Gastrocnemius medialis (tissue), 4 donors: ENCODE results near the gene POU1F1. TPM values are rescaled to one million over a fixed set of nuclear protein-coding genes. Genes with fewer than 3 reads are reported as not detected.

ENCODE experiments used
- ATAC-seq, 2 donors: fragments of 150-250 bp; one replicate each; pipeline ENCODE4 v1.9.1; 2016
- DNase-seq, 2 donors: peaks; one replicate each; pipeline ENCODE4 v3.0.0-alpha.2; 2019
- H3K27ac ChIP-seq, 4 donors: fragments of 200-600 bp; sonication (generic); 1 replicate in 1 of 4; 2 replicates in 3 of 4; pipeline ENCODE4 v1.5.1; 2016 to 2018; ENCODE audit warnings: mild to moderate bottlenecking in 2 of 4, moderate library complexity in 1 of 4
- H3K27me3 ChIP-seq, 3 donors: fragments of 200-600 bp; sonication (generic) in 2 of 3; 1 replicate in 1 of 3; 2 replicates in 2 of 3; pipeline versions ENCODE4 v1.5.1 to v1.6.0; 2016 to 2019; ENCODE audit warnings: mild to moderate bottlenecking in 1 of 3, moderate library complexity in 1 of 3
- H3K36me3 ChIP-seq, 2 donors: fragments of 200-600 bp; sonication (generic) in 1 of 2; one replicate each; pipeline ENCODE4 v1.5.1; 2017 to 2018
- H3K4me1 ChIP-seq, 2 donors: fragments of 200-600 bp; sonication (generic) in 1 of 2; one replicate each; pipeline ENCODE4 v1.5.1; 2016 to 2017; ENCODE audit warnings: mild to moderate bottlenecking in 2 of 2
- H3K4me3 ChIP-seq, 4 donors: fragments of 200-600 bp; sonication (generic) in 3 of 4; 1 replicate in 1 of 4; 2 replicates in 3 of 4; pipeline ENCODE4 v1.5.1; 2016 to 2019; ENCODE audit warnings: mild to moderate bottlenecking in 2 of 4
- H3K9me3 ChIP-seq, 3 donors: fragments of 200-600 bp; sonication (generic) in 2 of 3; 1 replicate in 1 of 3; 2 replicates in 2 of 3; pipeline ENCODE4 v1.5.1; 2016 to 2019
- POLR2A ChIP-seq, 2 donors: fragments of 450-650 bp; IDR thresholded peaks; one replicate each; pipeline ENCODE4 v1.6.1; 2017; ENCODE audit warnings: antibody characterized with exemption in 2 of 2, mild to moderate bottlenecking in 2 of 2, moderate library complexity in 2 of 2
- in situ Hi-C, 4 donors: fragments of 200-750 bp; cut with MboI; loops; one replicate each; pipeline versions ENCODE4 v1.15.0 to v1.8.0; 2017; ENCODE audit warnings: low sequenced_read_pairs in 4 of 4
- intact Hi-C: fragments of 100-400 bp; cut with DNase I; formaldehyde crosslinking; loops from one replicate; pipeline ENCODE4 v1.15.1; 2023; ENCODE audit warnings: low total_unique reads
- microRNA-seq, 2 donors: library from miRNA; unstranded; fragments of <30 nt; microRNA quantifications; one replicate each; pipeline ENCODE4, GENCODE V29; 2016; ENCODE audit warnings: borderline replicate concordance in 2 of 2
- total RNA-seq, 4 donors: library from RNA; depleted of rRNA; stranded (reverse); fragments of >200 nt; gene quantifications; one replicate each; pipeline versions ENCODE4 v1.1.0 to v1.2.3, GENCODE V29; 2016
- TF ChIP-seq, protein P1 (sequence below), 5 experiments: fragments of 450-650 bp in 3 of 5; fragments of 200-600 bp in 2 of 5; sonication (generic) in 2 of 5; IDR thresholded peaks in 4 of 5; conservative IDR thresholded peaks in 1 of 5; 1 replicate in 4 of 5; 2 replicates in 1 of 5; pipeline ENCODE4 v1.5.1; 2016 to 2019; ENCODE audit warnings: antibody characterized with exemption in 5 of 5, mild to moderate bottlenecking in 3 of 5, moderate library complexity in 3 of 5

POU1F1 gene
- total RNA-seq, 4 donors from 2014 or later = not detected

DNA sequence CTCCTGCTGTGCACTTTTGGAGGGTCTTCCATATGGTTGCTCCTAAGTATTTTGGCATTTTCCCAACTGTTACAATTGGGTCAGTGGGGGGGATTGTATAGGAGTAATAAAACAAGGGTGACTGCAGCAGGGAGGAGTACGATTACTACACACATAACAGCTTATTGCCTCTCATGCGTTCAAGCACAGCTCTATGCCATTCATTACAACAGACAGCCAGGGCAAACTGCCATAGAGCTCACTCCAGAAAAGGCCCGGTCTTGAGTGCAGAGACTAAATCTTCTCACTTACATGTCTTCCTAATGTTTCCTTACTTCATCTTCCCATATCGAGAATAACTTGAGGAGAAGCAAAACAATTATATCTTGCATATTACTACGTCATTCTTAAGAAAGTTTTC, 50.7 kb downstream of the POU1F1 start:
- DNase-seq (peak; percentile 10 to 17), ATAC-seq (peak in 1 of 2 donors; percentile 17)
- Histone ChIP-seq H3K4me1 (peaks cover 26 to 32% of the 10 kb centered on the region in 2 donors), H3K27me3 (no peaks in the 10 kb centered on the region), H3K27ac (peak overlapping the region in 3 of 4 donors; percentile 27 to 100 (median 97)), H3K36me3 (no peaks in the 10 kb centered on the region), H3K4me3 (peak overlapping the region in 1 of 4 donors; percentile 88), H3K9me3 (no peaks in the 10 kb centered on the region)
- in situ Hi-C loops = no loop called here
- intact Hi-C loops = loop anchor here (5.0 to 10.0 kb wide), 2 partner anchors 832 to 919 kb away; partner anchors contain the start of genes C3orf38, CGGBP1 and ZNF654
- TF ChIP-seq POLR2A (IDR thresholded peaks at IDR 0.05) = no peak
- TF ChIP-seq, protein P1, sequence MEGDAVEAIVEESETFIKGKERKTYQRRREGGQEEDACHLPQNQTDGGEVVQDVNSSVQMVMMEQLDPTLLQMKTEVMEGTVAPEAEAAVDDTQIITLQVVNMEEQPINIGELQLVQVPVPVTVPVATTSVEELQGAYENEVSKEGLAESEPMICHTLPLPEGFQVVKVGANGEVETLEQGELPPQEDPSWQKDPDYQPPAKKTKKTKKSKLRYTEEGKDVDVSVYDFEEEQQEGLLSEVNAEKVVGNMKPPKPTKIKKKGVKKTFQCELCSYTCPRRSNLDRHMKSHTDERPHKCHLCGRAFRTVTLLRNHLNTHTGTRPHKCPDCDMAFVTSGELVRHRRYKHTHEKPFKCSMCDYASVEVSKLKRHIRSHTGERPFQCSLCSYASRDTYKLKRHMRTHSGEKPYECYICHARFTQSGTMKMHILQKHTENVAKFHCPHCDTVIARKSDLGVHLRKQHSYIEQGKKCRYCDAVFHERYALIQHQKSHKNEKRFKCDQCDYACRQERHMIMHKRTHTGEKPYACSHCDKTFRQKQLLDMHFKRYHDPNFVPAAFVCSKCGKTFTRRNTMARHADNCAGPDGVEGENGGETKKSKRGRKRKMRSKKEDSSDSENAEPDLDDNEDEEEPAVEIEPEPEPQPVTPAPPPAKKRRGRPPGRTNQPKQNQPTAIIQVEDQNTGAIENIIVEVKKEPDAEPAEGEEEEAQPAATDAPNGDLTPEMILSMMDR (IDR thresholded peaks at IDR 0.05 in 4 of 5, conservative IDR thresholded peaks at IDR 0.05 in 1 of 5) = no peak

DNA sequence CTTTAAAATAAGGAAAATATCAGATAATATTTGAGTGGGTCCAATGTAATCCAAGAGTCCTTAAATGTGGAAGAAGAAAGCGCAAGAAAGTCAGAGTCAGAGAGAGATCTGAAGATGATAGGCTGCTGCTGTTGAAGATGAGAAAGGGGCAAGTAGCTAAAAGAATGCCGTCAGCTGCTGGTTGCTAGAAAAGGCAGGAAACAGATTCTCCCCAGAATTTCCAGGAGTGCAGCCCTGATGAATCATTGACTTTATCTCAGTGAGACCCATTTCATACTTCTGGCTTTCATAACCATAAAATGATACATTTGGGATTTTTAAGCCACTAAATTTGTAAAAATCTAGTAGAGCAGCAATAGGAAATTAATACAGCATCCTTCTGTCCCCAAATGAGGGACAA, 56.8 kb downstream of the POU1F1 start:
- TF ChIP-seq, protein P1 (IDR thresholded peaks at IDR 0.05 in 4 of 5, conservative IDR thresholded peaks at IDR 0.05 in 1 of 5) = no peak
- no peak for TF ChIP-seq POLR2A (IDR thresholded peaks at IDR 0.05)
- Histone ChIP-seq H3K4me3 (no peak overlapping the region), H3K4me1 (no peaks in the 10 kb centered on the region), H3K27ac (no peak overlapping the region), H3K36me3 (no peaks in the 10 kb centered on the region), H3K9me3 (no peaks in the 10 kb centered on the region), H3K27me3 (no peaks in the 10 kb centered on the region)
- in situ Hi-C loops (no loop called here), intact Hi-C loops (loop anchor here (10.0 kb wide), 1 partner anchor 925 kb away; the partner anchor contains the start of gene C3orf38)
- no peak for DNase-seq
- no peak for ATAC-seq

DNA sequence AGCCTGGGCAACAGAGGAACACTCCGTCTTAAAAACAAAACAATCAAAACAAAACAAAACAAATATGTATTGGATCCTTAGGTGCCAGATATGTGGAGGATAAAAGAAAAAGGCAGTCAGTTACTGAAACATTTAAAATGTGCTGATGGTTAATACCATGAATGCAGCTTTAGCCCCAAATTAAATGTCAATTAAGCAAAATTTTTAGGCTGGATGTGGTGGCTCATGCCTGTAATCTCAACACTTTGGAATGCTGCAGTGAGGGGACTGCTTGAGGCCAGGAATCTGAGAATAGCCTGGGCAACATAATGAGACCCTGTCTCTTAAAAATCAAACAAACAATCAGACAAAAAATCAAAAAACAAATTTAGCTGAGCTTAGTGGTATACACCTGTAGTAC, 57.8 kb downstream of the POU1F1 start:
- no peaks in the 10 kb centered on the region for H3K36me3 ChIP-seq
- H3K27ac ChIP-seq = no peak overlapping the region
- no peaks in the 10 kb centered on the region for H3K27me3 ChIP-seq
- no peaks in the 10 kb centered on the region for H3K4me1 ChIP-seq
- no peak for DNase-seq
- no peak for ATAC-seq
- H3K9me3 ChIP-seq = no peaks in the 10 kb centered on the region
- in situ Hi-C loops = no loop called here
- TF ChIP-seq, protein P1 (IDR thresholded peaks at IDR 0.05 in 4 of 5, conservative IDR thresholded peaks at IDR 0.05 in 1 of 5) = no peak
- TF ChIP-seq POLR2A (IDR thresholded peaks at IDR 0.05) = no peak
- intact Hi-C loops = no loop called here
- no peak overlapping the region for H3K4me3 ChIP-seq

Small RNA genes within 50 kb of the gene (microRNA-seq; reads per million reads assigned to microRNA genes)
- gene MIR4795 = 0 reads per million in 2 donors

Other genes with a start within 250 kb of the POU1F1 start
- gene CHMP2B, start 49.3 kb downstream of the POU1F1 start, total RNA-seq = 10 to 100 TPM; 30.7 to 46.9 (median 33.6) TPM